ENCODE results near the gene TIMP2. TPM values are rescaled to one million over a fixed set of nuclear protein-coding genes. Genes with fewer than 3 reads are reported as not detected.

The TIMP2 gene
- total RNA-seq, 2 donors from 2014 or later, result 99.1 to 158 TPM

- Histone ChIP-seq H3K4me3 (no peak overlapping the region), H3K36me3 (peaks cover 46% of the 10 kb centered on the region), H3K27ac (no peak overlapping the region), H3K4me1 (no peaks in the 10 kb centered on the region), H3K27me3 (no peaks in the 10 kb centered on the region), H3K9me3 (no peaks in the 10 kb centered on the region)
- TF ChIP-seq CTCF (IDR thresholded peaks at IDR 0.05), result no peak
- DNase-seq (ENCODE audit: low spot score), result no peak
Observed at GRCh38 chr17:78855561-78856165, 69.5 kb downstream of the TIMP2 start.

- Histone ChIP-seq H3K9me3 (no peaks in the 10 kb centered on the region), H3K27me3 (no peaks in the 10 kb centered on the region), H3K36me3 (peaks cover 42% of the 10 kb centered on the region), H3K4me3 (no peak overlapping the region), H3K4me1 (no peaks in the 10 kb centered on the region), H3K27ac (no peak overlapping the region)
- TF ChIP-seq CTCF (IDR thresholded peaks at IDR 0.05), result no peak
- no peak for DNase-seq (ENCODE audit: low spot score)
Observed at GRCh38 chr17:78854508-78854907, 70.7 kb downstream of the TIMP2 start.

- no peak for TF ChIP-seq CTCF (IDR thresholded peaks at IDR 0.05)
- Histone ChIP-seq H3K4me1 (no peaks in the 10 kb centered on the region), H3K27me3 (no peaks in the 10 kb centered on the region), H3K27ac (no peak overlapping the region), H3K4me3 (no peak overlapping the region), H3K9me3 (no peaks in the 10 kb centered on the region), H3K36me3 (peaks cover 42% of the 10 kb centered on the region)
- DNase-seq (ENCODE audit: low spot score), result no peak
Observed at GRCh38 chr17:78853926-78854394, 71.2 kb downstream of the TIMP2 start.

GRCh38 chr17:78852709-78853121, 72.5 kb downstream of the TIMP2 start:
- no peak for TF ChIP-seq CTCF (IDR thresholded peaks at IDR 0.05)
- no peak overlapping the region for H3K4me3 ChIP-seq
- no peak overlapping the region for H3K27ac ChIP-seq
- H3K9me3 ChIP-seq, result no peaks in the 10 kb centered on the region
- no peaks in the 10 kb centered on the region for H3K27me3 ChIP-seq
- H3K4me1 ChIP-seq, result no peaks in the 10 kb centered on the region
- peaks cover 42% of the 10 kb centered on the region for H3K36me3 ChIP-seq
- DNase-seq (ENCODE audit: low spot score), result no peak

GRCh38 chr17:78849026-78849425, 76.2 kb downstream of the TIMP2 start:
- Histone ChIP-seq H3K9me3 (no peaks in the 10 kb centered on the region), H3K27ac (no peak overlapping the region), H3K27me3 (no peaks in the 10 kb centered on the region), H3K36me3 (peaks cover 9% of the 10 kb centered on the region), H3K4me3 (no peak overlapping the region), H3K4me1 (no peaks in the 10 kb centered on the region)
- TF ChIP-seq CTCF (IDR thresholded peaks at IDR 0.05), result no peak
- no peak for DNase-seq (ENCODE audit: low spot score)

- H3K4me1 ChIP-seq, result no peaks in the 10 kb centered on the region
- H3K4me3 ChIP-seq, result no peak overlapping the region
- H3K9me3 ChIP-seq, result no peaks in the 10 kb centered on the region
- no peak for DNase-seq (ENCODE audit: low spot score)
- no peak for TF ChIP-seq CTCF (IDR thresholded peaks at IDR 0.05)
- no peaks in the 10 kb centered on the region for H3K36me3 ChIP-seq
- H3K27ac ChIP-seq, result no peak overlapping the region
- H3K27me3 ChIP-seq, result no peaks in the 10 kb centered on the region
Observed at GRCh38 chr17:78847052-78847451, 78.1 kb downstream of the TIMP2 start.

Measured in right atrium auricular region (tissue), 2 donors.